Measurements from ENCODE around the gene NOLC1. TPM values are rescaled to one million over a fixed set of nuclear protein-coding genes. Genes with fewer than 3 reads are reported as not detected.
"Not testable (repeated sequence)": the region's sequence is repeated elsewhere in the genome, so short reads cannot be mapped to it uniquely, and the experiment has no call there.

Gene NOLC1
- polyA plus RNA-seq, 10 donors = 55.7 to 82.8 (median 66.3) TPM

GRCh38 chr10:102152545-102152890, 329 bp downstream of the NOLC1 start:
- DNase-seq = no peak

GRCh38 chr10:102153093-102153620, 968 bp downstream of the NOLC1 start:
- no peak for DNase-seq

GRCh38 chr10:102154466-102155116, 2.4 kb downstream of the NOLC1 start:
- no peak for DNase-seq

- DNase-seq = no peak
These were observed 5.0 kb downstream of the NOLC1 start for GRCh38 chr10:102157224-102157623.

GRCh38 chr10:102159051-102159597, 6.9 kb downstream of the NOLC1 start:
- DNase-seq = no peak

- DNase-seq = no peak
These were observed 7.6 kb downstream of the NOLC1 start for GRCh38 chr10:102159831-102160230.

GRCh38 chr10:102163342-102163989, 11.3 kb downstream of the NOLC1 start:
- DNase-seq = no peak

- no peak for DNase-seq
These were observed 15.7 kb downstream of the NOLC1 start for GRCh38 chr10:102167861-102168260.

GRCh38 chr10:102170602-102171001, 18.4 kb downstream of the NOLC1 start:
- DNase-seq = no peak

- DNase-seq = no peak
These were observed 20.1 kb downstream of the NOLC1 start for GRCh38 chr10:102172288-102172687.

GRCh38 chr10:102175415-102175814, 23.2 kb downstream of the NOLC1 start:
- peak in 1 of 3 donors; percentile 35 for DNase-seq

GRCh38 chr10:102184606-102185005, 32.4 kb downstream of the NOLC1 start:
- DNase-seq = no peak

GRCh38 chr10:102185272-102185671, 33.1 kb downstream of the NOLC1 start:
- DNase-seq = no peak

GRCh38 chr10:102185811-102186527, 33.8 kb downstream of the NOLC1 start:
- DNase-seq = no peak

GRCh38 chr10:102188298-102188940, 36.2 kb downstream of the NOLC1 start:
- no peak for DNase-seq

GRCh38 chr10:102188941-102189898, 37.0 kb downstream of the NOLC1 start:
- DNase-seq = not testable (repeated sequence)

- no peak for DNase-seq
These were observed 39.8 kb downstream of the NOLC1 start for GRCh38 chr10:102191956-102192355.

GRCh38 chr10:102195296-102195870, 43.2 kb downstream of the NOLC1 start:
- DNase-seq = no peak

- no peak for DNase-seq
These were observed 44.7 kb downstream of the NOLC1 start for GRCh38 chr10:102196893-102197292.

GRCh38 chr10:102198027-102198426, 45.8 kb downstream of the NOLC1 start:
- no peak for DNase-seq

Data from muscle of back (tissue), 11 donors.